ENCODE data around the gene CDH13.

The CDH13 gene

DNA sequence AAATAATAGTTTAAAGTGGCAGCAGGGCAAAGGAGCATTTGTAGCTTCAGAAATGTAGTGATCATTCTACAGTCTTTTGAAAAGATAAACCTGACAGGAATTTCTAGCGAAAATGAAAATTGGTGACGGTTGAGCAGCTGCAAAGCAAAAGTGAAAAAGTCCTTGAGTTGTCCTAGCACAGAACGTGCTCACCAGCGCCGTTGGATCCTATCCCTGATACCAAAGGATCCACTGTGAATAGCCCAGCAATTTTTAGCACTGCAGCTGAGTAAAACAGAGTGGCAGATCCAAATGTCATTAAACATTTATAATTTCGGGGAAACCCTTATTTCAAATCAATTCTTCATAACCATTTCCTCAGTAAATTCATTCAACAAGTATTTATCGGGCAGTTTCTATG is 727.2 kb downstream of the CDH13 start:
- TF ChIP-seq, protein P1, sequence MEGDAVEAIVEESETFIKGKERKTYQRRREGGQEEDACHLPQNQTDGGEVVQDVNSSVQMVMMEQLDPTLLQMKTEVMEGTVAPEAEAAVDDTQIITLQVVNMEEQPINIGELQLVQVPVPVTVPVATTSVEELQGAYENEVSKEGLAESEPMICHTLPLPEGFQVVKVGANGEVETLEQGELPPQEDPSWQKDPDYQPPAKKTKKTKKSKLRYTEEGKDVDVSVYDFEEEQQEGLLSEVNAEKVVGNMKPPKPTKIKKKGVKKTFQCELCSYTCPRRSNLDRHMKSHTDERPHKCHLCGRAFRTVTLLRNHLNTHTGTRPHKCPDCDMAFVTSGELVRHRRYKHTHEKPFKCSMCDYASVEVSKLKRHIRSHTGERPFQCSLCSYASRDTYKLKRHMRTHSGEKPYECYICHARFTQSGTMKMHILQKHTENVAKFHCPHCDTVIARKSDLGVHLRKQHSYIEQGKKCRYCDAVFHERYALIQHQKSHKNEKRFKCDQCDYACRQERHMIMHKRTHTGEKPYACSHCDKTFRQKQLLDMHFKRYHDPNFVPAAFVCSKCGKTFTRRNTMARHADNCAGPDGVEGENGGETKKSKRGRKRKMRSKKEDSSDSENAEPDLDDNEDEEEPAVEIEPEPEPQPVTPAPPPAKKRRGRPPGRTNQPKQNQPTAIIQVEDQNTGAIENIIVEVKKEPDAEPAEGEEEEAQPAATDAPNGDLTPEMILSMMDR (IDR thresholded peaks at IDR 0.05; ENCODE audit: low read depth, low read length) = no peak
- TF ChIP-seq EZH2phosphoT487 (IDR thresholded peaks at IDR 0.05; ENCODE audit: low read depth) = no peak
- Histone ChIP-seq H3K79me2 (ENCODE audit: low read length) (no peaks in the 10 kb centered on the region), H3K9me3 (ENCODE audit: insufficient read depth, low read length) (no peaks in the 10 kb centered on the region), H3K27ac (ENCODE audit: low read length) (no peak overlapping the region), H3K4me1 (ENCODE audit: low read length) (no peaks in the 10 kb centered on the region), H3K9ac (ENCODE audit: low read length) (no peak overlapping the region), H3K36me3 (replicated peaks; ENCODE audit: low read depth, low read length) (no peaks in the 10 kb centered on the region), H4K20me1 (ENCODE audit: insufficient read depth, low read length) (no peaks in the 10 kb centered on the region), H3K4me2 (ENCODE audit: low read length) (no peak overlapping the region), H3K4me3 (ENCODE audit: low read length) (no peak overlapping the region), H3K27me3 (ENCODE audit: low read depth, low read length) (no peaks in the 10 kb centered on the region; the same call in 1 of the 2 replicates), H2AFZ (ENCODE audit: low read depth, low read length) (no peak overlapping the region)

DNA sequence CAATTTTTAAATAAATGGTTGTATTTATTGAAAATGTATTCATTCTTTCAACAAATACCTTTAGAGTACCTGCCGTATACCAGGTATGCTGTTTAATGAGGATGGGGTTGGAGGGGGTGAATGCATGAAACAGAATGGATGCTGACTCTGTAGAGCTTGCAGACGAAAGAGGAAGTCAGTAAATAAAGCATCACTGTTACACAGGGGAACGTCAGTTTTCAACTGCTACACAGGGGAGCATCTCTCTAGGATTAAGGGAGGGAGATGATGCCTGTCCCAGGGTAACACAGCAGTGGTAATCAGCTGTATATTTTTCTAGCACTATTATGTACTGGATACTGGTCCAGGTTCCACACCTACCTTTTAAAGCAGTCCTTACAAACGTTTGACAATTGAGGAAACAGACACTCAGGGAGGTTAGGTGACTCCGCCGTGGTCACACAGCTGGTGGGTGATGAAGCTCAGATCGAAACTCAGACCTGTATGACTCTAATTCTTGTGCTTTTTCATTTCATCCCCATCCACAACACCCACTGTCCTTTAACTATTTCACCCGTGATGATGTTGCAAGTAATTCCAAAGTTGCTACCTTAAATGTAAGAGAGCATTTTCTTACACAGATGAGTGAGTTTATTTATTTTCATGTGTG is 728.9 kb downstream of the CDH13 start:
- H3K4me2 ChIP-seq (ENCODE audit: low read length) = no peak overlapping the region
- no peaks in the 10 kb centered on the region for H3K4me1 ChIP-seq (ENCODE audit: low read length)
- no peak overlapping the region for H3K4me3 ChIP-seq (ENCODE audit: low read length)
- H2AFZ ChIP-seq (ENCODE audit: low read depth, low read length) = no peak overlapping the region
- no peaks in the 10 kb centered on the region for H4K20me1 ChIP-seq (ENCODE audit: insufficient read depth, low read length)
- no peak overlapping the region for H3K27ac ChIP-seq (ENCODE audit: low read length)
- H3K9ac ChIP-seq (ENCODE audit: low read length) = no peak overlapping the region
- no peaks in the 10 kb centered on the region for H3K9me3 ChIP-seq (ENCODE audit: insufficient read depth, low read length)
- no peaks in the 10 kb centered on the region; the same call in 1 of the 2 replicates for H3K27me3 ChIP-seq (ENCODE audit: low read depth, low read length)
- H3K36me3 ChIP-seq (replicated peaks; ENCODE audit: low read depth, low read length) = no peaks in the 10 kb centered on the region
- TF ChIP-seq, protein P1 (IDR thresholded peaks at IDR 0.05; ENCODE audit: low read depth, low read length) = no peak
- TF ChIP-seq EZH2phosphoT487 (IDR thresholded peaks at IDR 0.05; ENCODE audit: low read depth) = no peak
- H3K79me2 ChIP-seq (ENCODE audit: low read length) = no peaks in the 10 kb centered on the region

DNA sequence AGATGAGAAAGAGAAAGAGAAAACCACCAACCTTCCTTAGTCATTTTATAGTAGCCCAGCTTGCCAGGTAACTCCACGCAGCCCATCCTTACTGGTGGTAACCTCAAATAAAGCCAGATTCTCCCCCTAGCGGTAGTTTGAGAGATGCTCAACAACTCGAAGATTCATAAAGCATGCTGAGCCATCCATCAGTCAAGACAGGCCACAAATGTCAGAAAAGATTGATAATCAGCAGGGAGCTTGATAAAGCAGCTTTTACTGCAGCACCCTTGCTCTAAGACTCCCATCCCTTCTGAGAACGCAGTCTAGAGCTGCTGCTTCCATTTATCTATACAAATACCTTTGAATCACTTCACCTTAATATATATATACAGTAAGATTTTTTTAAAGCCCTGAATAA is 729.5 kb downstream of the CDH13 start:
- Histone ChIP-seq H4K20me1 (ENCODE audit: insufficient read depth, low read length) (no peaks in the 10 kb centered on the region), H3K4me1 (ENCODE audit: low read length) (no peaks in the 10 kb centered on the region), H3K27me3 (ENCODE audit: low read depth, low read length) (no peaks in the 10 kb centered on the region; the same call in 1 of the 2 replicates), H3K4me3 (ENCODE audit: low read length) (no peak overlapping the region), H3K27ac (ENCODE audit: low read length) (no peak overlapping the region), H3K36me3 (replicated peaks; ENCODE audit: low read depth, low read length) (no peaks in the 10 kb centered on the region), H3K9me3 (ENCODE audit: insufficient read depth, low read length) (no peaks in the 10 kb centered on the region), H2AFZ (ENCODE audit: low read depth, low read length) (no peak overlapping the region), H3K4me2 (ENCODE audit: low read length) (no peak overlapping the region), H3K79me2 (ENCODE audit: low read length) (no peaks in the 10 kb centered on the region), H3K9ac (ENCODE audit: low read length) (no peak overlapping the region)
- TF ChIP-seq EZH2phosphoT487 (IDR thresholded peaks at IDR 0.05; ENCODE audit: low read depth) = no peak
- TF ChIP-seq, protein P1 (IDR thresholded peaks at IDR 0.05; ENCODE audit: low read depth, low read length) = peak; percentile 65

DNA sequence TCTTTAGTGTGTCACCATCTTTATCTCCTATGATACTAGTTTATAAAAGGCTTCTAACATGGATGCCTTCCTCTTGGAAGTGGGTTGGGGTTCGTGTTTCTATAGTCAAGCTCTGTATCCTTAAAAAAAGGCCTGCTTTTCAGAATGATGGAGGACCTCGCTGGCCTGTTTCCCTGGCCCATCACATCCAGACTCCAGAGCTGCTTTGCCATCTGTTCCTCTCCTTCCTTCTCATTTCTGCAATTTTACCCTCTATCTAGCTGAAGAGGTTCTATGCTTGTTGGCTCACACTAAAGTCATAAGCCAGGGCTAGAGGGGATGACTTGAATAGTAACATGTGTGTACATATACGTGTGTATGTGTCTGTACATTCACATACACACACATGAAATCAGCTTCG is 730.2 kb downstream of the CDH13 start:
- no peak overlapping the region for H3K9ac ChIP-seq (ENCODE audit: low read length)
- no peaks in the 10 kb centered on the region for H3K27me3 ChIP-seq (ENCODE audit: low read depth, low read length)
- H3K9me3 ChIP-seq (ENCODE audit: insufficient read depth, low read length) = no peaks in the 10 kb centered on the region
- no peaks in the 10 kb centered on the region for H3K4me1 ChIP-seq (ENCODE audit: low read length)
- H3K4me2 ChIP-seq (ENCODE audit: low read length) = no peak overlapping the region
- H2AFZ ChIP-seq (ENCODE audit: low read depth, low read length) = no peak overlapping the region
- no peak for TF ChIP-seq EZH2phosphoT487 (IDR thresholded peaks at IDR 0.05; ENCODE audit: low read depth)
- TF ChIP-seq, protein P1 (IDR thresholded peaks at IDR 0.05; ENCODE audit: low read depth, low read length) = no peak
- no peaks in the 10 kb centered on the region for H4K20me1 ChIP-seq (ENCODE audit: insufficient read depth, low read length)
- no peak overlapping the region for H3K4me3 ChIP-seq (ENCODE audit: low read length)
- H3K79me2 ChIP-seq (ENCODE audit: low read length) = no peaks in the 10 kb centered on the region
- no peaks in the 10 kb centered on the region for H3K36me3 ChIP-seq (replicated peaks; ENCODE audit: low read depth, low read length)
- H3K27ac ChIP-seq (ENCODE audit: low read length) = no peak overlapping the region

Data from OCI-LY3 (cell line).